SK-N-SH treated with all-trans-retinoic acid at 6 μM for 48 hours (cell line): ENCODE data around the gene EPB41L4A.

ENCODE experiments used
- ARNTL ChIP-seq: fragments of 450-650 bp; formaldehyde crosslinking; IDR thresholded peaks from 2 replicates; pipeline ENCODE4 v1.5.0; 2020; ENCODE audit warnings: low read depth, mild to moderate bottlenecking, moderate library complexity, borderline replicate concordance
- OSR1 ChIP-seq: fragments of 250-450 bp; sonication (Bioruptor Pico); IDR thresholded peaks from 2 replicates; pipeline ENCODE4 v1.8.0; 2022; ENCODE audit warnings: moderate library complexity, mild to moderate bottlenecking, inconsistent platforms
- PPARA ChIP-seq: fragments of 250-450 bp; sonication (Bioruptor Pico); IDR thresholded peaks from 2 replicates; pipeline ENCODE4 v1.5.0; 2020; ENCODE audit warnings: mild to moderate bottlenecking, borderline replicate concordance
- SNAI2 ChIP-seq: fragments of 250-450 bp; sonication (Bioruptor Pico); IDR thresholded peaks from 2 replicates; pipeline ENCODE4 v1.5.0; 2020; ENCODE audit warnings: mild to moderate bottlenecking, moderate library complexity
- TCF4 ChIP-seq: fragments of 250-450 bp; sonication (Bioruptor Pico); IDR thresholded peaks from 2 replicates; pipeline ENCODE4 v1.8.0; 2021; ENCODE audit warnings: mild to moderate bottlenecking, moderate library complexity, borderline replicate concordance
- TOX ChIP-seq: fragments of 250-450 bp; sonication (Bioruptor Pico); IDR thresholded peaks from 2 replicates; pipeline ENCODE4 v1.8.0; 2021; ENCODE audit warnings: mild to moderate bottlenecking, moderate library complexity, borderline replicate concordance
- ZNF8 ChIP-seq: fragments of 450-650 bp; formaldehyde crosslinking; IDR thresholded peaks from 2 replicates; pipeline ENCODE4 v1.5.0; 2020; ENCODE audit warnings: mild to moderate bottlenecking, moderate library complexity
- TF ChIP-seq, protein P1 (sequence below): fragments of 250-450 bp; sonication (Bioruptor Pico); IDR thresholded peaks from 2 replicates; pipeline ENCODE4 v1.8.0; 2020; ENCODE audit warnings: mild to moderate bottlenecking, moderate library complexity, borderline replicate concordance

DNA sequence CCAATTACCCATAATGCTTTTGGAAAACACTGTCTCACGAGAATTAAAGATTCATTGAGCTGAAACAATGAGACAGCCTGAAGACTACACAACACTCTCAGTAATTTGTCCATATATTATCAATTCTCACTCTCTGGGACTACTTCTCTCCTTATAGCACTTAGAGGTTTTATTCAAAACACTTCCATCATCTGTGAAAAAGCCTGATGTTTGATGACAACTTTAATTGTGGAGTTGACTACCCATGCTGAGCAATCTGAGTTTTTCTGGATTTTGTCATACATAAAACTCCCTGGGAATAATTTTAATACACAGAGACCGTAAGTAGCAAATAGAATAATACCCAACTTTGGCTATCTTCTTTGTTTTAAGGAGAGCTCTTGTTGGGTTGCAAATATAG is 305.5 kb downstream of the EPB41L4A start:
- TF ChIP-seq PPARA (CRISPR knock-in tag) (no peak), ZNF8 (no peak), OSR1 (no peak), TCF4 (no peak), ARNTL (no peak), SNAI2 (CRISPR knock-in tag) (no peak), TOX (CRISPR knock-in tag) (no peak)
- TF ChIP-seq, protein P1, sequence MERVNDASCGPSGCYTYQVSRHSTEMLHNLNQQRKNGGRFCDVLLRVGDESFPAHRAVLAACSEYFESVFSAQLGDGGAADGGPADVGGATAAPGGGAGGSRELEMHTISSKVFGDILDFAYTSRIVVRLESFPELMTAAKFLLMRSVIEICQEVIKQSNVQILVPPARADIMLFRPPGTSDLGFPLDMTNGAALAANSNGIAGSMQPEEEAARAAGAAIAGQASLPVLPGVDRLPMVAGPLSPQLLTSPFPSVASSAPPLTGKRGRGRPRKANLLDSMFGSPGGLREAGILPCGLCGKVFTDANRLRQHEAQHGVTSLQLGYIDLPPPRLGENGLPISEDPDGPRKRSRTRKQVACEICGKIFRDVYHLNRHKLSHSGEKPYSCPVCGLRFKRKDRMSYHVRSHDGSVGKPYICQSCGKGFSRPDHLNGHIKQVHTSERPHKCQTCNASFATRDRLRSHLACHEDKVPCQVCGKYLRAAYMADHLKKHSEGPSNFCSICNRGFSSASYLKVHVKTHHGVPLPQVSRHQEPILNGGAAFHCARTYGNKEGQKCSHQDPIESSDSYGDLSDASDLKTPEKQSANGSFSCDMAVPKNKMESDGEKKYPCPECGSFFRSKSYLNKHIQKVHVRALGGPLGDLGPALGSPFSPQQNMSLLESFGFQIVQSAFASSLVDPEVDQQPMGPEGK (CRISPR knock-in tag) = no peak
